Measurements from ENCODE around the gene PRAME. TPM values are rescaled to one million over a fixed set of nuclear protein-coding genes. Genes with fewer than 3 reads are reported as not detected.

The PRAME gene
- total RNA-seq, 1 donor from 2014 or later, result 0.21 TPM

- H3K27ac Mint-ChIP-seq (ENCODE audit: unreplicated experiment), result no peak overlapping the region
- H3K4me1 Mint-ChIP-seq, result peaks cover 3% of the 10 kb centered on the region
- no peak overlapping the region for H3K4me3 Mint-ChIP-seq
- no peaks in the 10 kb centered on the region for H3K36me3 Mint-ChIP-seq (ENCODE audit: low read depth)
- TF ChIP-seq CTCF (conservative IDR thresholded peaks at IDR 0.05), result no peak
- peaks cover 52% of the 10 kb centered on the region for H3K27me3 Mint-ChIP-seq (ENCODE audit: low read depth)
- H3K9me3 Mint-ChIP-seq, result no peaks in the 10 kb centered on the region
- DNase-seq (ENCODE audit: low read depth, low spot score), result no peak
These were observed 12.6 kb downstream of the PRAME start for GRCh38 chr22:22546490-22546889.

- TF ChIP-seq CTCF (conservative IDR thresholded peaks at IDR 0.05), result no peak
- Mint-ChIP-seq H3K4me1 (no peaks in the 10 kb centered on the region), H3K27me3 (ENCODE audit: low read depth) (peaks cover 54% of the 10 kb centered on the region), H3K4me3 (no peak overlapping the region), H3K36me3 (ENCODE audit: low read depth) (no peaks in the 10 kb centered on the region), H3K27ac (ENCODE audit: unreplicated experiment) (no peak overlapping the region), H3K9me3 (no peaks in the 10 kb centered on the region)
- DNase-seq (ENCODE audit: low read depth, low spot score), result no peak
These were observed 14.0 kb downstream of the PRAME start for GRCh38 chr22:22545084-22545483.

GRCh38 chr22:22538226-22538989 lies 20.7 kb downstream of the PRAME start:
- TF ChIP-seq CTCF (conservative IDR thresholded peaks at IDR 0.05), result no peak
- no peak overlapping the region for H3K27ac Mint-ChIP-seq (ENCODE audit: unreplicated experiment)
- no peak overlapping the region for H3K4me3 Mint-ChIP-seq

GRCh38 chr22:22536916-22537315 lies 22.1 kb downstream of the PRAME start:
- TF ChIP-seq CTCF (conservative IDR thresholded peaks at IDR 0.05), result no peak

More at GRCh38 chr22:22538226-22538989, 20.7 kb downstream of the PRAME start:
- Mint-ChIP-seq H3K36me3 (ENCODE audit: low read depth) (no peaks in the 10 kb centered on the region), H3K9me3 (no peaks in the 10 kb centered on the region), H3K4me1 (no peaks in the 10 kb centered on the region), H3K27me3 (ENCODE audit: low read depth) (peaks cover 64% of the 10 kb centered on the region)
- DNase-seq (ENCODE audit: low read depth, low spot score), result no peak

GRCh38 chr22:22536515-22536914 lies 22.6 kb downstream of the PRAME start:
- no peaks in the 10 kb centered on the region for H3K9me3 Mint-ChIP-seq
- H3K36me3 Mint-ChIP-seq (ENCODE audit: low read depth), result no peaks in the 10 kb centered on the region
- no peak overlapping the region for H3K27ac Mint-ChIP-seq (ENCODE audit: unreplicated experiment)
- H3K4me3 Mint-ChIP-seq, result no peak overlapping the region
- peaks cover 58% of the 10 kb centered on the region for H3K27me3 Mint-ChIP-seq (ENCODE audit: low read depth)
- DNase-seq (ENCODE audit: low read depth, low spot score), result no peak
- H3K4me1 Mint-ChIP-seq, result no peaks in the 10 kb centered on the region
- no peak for TF ChIP-seq CTCF (conservative IDR thresholded peaks at IDR 0.05)

More at GRCh38 chr22:22536916-22537315, 22.1 kb downstream of the PRAME start:
- Mint-ChIP-seq H3K4me3 (no peak overlapping the region), H3K36me3 (ENCODE audit: low read depth) (no peaks in the 10 kb centered on the region), H3K4me1 (no peaks in the 10 kb centered on the region), H3K27me3 (ENCODE audit: low read depth) (peaks cover 60% of the 10 kb centered on the region), H3K9me3 (no peaks in the 10 kb centered on the region), H3K27ac (ENCODE audit: unreplicated experiment) (no peak overlapping the region)
- no peak for DNase-seq (ENCODE audit: low read depth, low spot score)
